M059J (cell line): ENCODE data around the gene THRSP. TPM values are rescaled to one million over a fixed set of nuclear protein-coding genes. Genes with fewer than 3 reads are reported as not detected.

Source experiments
- DNase-seq: peaks from one replicate; pipeline ENCODE4 v3.0.0-alpha.2; 2012; ENCODE audit warnings: low read depth
- total RNA-seq: library from RNA; depleted of rRNA; stranded (reverse); fragments of >200 nt; shearing (Covaris generic); gene quantifications from 2 replicates; pipeline ENCODE4 v1.2.3, GENCODE V29; 2014; rRNA removed

The THRSP gene
- total RNA-seq, 1 experiment from 2014 or later, result not detected

DNA sequence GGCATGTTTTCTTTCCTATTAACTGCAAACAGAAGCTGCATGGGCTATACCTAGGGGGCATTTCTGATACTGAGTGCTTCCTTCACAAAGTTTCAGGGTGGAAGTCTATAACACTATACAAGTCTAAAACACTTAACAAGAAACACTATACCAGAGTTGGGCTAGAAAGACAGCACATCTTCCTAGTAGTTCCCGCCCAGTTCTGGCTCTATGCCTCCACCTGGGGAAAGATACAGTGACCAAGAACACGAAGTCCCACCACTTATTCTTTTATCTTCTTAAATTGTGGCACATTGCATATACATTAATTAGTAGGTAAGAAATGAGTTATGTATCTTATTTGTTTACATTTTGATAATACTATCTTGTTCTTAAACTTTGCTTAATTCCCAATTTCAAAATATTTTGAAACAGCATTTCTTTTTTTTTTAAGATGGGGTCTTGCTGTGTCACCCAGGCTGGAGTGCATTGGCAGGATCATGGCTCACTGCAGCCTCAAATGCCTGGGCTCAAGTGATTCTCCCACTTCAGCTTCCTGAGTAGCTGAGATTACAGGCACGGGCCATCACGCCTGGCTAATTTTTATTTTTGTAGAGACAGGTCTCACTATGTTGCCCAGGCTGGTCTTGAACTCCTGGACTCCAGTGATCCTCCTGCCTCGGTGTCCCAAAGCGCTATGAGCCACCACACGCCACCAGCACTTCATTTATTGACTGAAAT is 34.2 kb downstream of the THRSP start:
- no peak for DNase-seq

DNA sequence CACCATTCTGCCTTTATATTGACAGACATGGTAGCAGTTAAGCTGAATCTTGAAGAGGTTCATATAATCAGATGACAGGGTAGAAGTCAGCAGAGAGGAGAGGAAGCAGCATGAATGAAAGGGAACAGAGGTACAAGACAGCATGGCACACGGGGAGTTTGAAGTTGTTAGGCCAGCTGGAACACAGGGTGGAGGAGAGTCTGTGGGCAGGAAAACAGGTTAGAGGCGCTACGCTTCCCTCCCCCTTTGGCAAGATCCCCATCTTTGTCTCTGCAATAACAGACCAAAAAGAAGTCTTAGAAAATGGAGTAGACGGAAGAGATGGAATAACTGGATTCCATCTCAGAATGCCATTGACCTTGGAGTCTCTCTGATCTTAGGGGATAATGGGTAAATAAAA is 36.0 kb downstream of the THRSP start:
- no peak for DNase-seq

DNA sequence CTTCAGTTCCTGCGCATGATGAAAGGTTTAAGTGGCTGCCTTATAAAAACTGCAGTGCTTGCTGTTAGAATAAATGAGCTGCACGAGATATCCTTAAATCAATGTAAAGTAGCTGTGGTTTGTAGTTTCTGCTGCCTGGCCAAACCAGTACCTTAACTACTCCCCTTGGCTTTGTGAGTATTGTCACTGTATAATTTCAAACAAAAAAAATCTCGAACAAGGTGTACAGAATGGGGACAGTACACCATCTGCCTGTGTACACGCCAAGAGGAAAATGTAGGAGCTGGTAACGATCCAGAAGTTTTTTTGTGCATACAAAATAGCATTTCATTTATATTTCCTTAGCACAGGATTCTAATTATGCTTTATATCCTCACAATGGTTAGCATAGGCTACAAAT is 36.6 kb downstream of the THRSP start:
- no peak for DNase-seq

DNA sequence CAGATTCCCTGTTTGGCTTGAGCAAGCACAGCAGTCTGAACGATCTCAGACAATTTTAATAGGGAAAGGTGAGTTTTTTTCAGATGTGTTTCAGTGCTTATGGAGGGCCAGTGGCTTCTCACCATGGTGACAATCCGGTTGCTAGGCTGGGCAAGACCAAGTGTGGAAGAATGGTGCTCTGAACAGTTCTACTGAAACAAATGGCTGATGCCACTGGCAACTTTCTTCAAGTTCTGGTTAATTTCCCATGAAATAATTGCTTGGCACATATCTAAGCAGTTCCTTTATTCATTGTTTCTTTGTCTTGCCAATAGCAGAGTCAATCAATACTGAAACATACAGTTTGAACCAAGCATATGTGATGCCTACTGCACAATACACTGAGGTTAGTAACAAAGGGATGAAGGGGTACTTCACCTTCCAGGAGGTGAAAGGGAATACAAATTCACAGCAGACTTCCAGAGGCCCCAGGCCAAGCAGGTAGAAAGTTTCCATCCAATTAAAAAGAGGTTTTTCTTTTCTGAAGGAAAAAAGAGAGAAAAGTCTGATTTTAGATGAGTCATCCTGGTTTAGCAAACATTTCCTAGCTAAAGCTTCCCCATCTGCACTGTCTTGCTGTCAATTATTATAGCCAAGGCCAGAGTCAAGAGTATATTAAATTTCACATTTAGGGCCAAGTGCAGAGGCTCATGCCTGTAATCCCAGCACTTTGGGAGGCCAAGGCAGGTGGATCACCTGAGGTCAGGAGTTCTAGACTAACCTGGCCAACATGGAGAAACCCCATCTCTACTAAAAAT is 37.2 kb downstream of the THRSP start:
- no peak for DNase-seq

DNA sequence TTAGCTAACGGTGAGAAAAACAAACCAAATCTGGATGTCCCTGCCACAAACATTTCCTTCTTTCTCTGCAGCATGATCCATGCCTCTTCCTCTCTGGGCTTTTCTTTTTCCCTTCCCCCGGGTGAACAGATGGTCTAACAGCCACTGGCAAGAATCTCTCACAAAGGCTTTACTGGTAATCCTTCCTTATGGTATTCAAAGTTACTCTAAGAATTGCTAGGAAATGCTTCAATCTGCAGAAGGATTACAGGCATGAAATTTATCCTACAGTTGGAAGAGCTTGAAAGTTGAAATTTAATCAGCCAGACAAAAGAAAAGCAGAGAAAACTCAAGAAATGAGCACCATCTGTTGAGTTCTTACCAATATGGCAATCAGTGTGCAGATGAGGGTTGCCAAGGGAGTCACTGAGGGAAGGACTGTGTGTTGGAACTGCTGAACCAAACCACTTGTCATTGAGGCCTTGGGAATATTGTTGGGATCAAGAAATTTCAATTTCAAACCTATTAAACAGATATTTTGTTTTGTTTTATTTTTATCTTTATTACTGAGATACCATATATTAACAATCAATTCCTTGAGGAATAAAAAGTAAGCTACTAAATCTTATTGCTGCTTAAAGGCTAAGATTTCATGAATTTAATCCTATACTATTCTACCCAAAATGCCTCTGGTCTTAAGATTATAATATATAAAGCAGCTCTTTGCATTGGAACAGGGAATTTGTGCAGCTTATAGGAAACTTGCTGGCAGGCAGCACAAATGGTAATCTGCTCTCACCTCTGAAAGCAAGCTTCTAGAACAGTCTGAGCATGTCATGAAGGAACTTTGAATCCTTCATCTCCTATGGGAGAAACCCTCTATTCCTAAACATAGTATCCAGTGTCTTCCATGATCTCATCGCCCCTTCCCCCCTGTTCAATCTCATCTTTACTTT is 45.7 kb downstream of the THRSP start:
- DNase-seq, result no peak

DNA sequence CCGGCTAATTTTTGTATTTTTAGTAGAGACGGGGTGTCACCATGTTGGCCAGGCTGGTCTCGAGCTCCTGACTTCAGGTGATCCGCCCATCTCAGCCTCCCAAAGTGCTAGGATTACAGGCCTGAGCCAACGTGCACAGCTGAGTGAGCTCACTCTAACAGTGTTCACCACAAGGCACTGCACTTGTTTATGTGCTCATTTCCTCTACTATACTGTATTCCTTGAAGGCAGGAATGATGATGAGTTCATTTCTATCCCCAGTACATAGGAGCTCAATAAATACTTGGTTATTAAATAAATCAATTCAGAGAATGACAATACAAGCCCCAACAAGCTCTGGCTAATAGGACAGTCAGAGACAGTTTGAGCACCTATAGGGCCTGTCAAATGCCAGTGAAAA is 46.7 kb downstream of the THRSP start:
- no peak for DNase-seq

DNA sequence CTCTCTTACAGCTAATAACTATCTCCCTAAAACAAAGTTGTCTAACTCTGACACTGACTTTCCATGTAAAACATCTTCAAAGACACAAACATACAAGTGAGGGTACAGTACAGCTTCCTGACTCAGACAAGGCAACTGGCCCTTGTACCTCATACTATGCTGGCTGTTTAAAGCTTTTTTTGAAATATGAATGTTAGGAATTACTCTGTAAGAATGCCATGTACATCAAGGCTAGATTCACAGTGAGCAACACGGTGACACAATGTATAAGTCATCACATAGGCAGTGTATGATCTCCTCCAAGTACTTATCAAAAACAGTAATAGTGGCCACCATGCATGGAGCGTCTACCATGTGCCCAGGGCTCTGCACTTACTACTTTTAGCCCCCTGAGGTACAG is 47.2 kb downstream of the THRSP start:
- no peak for DNase-seq

DNA sequence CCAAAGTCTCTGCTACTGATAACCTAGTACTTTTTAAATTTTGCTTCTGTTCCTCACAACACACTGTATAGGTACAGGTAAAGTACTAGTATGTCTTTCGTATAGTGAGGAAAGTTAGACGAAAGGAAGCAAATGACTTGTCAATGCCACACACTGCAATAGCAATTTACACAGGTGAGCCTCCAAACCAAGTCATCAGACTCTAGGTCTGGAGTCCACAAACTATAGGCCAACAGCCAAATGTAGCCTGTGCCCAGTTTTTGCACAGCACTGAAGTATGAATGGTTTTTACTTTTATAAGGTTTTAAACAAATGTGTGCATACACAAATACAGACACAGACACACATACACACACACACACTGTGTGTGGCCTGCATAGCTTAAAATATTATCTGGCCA is 47.6 kb downstream of the THRSP start:
- no peak for DNase-seq

DNA sequence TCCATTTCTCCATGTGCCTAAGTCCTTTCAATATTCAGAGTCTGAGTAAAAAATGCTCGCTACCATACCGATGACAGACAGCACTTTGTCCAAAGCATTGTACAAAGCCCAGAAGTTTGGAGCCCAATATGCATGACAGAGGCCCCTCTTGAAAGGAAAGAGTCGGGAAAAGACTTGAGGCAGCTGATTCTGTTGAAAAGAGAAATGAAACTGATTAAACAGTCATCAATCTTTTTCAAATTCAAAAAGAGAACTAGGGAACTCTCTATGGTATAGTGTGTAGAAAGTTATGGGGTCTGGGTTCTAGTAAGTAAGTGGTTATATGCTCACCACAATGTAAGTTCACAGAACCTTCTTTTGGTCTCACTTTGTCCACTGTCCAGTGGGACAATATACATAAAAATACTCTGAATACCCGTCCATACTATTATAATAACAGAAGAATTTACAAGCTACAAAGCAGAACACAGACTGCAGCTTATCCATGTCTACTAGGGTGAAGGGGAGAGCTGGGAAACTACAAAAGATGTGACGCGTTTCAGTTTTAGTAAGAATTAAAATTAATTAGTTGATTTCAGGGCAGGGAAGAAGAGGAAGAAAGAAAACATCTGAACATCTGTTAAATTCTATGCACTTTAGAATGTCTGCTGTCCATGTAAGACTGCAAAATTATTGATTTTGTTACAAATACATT is 49.1 kb downstream of the THRSP start:
- DNase-seq, result no peak

Other genes with a start within 250 kb of the THRSP start
- gene RSF1, start 243.1 kb upstream of the THRSP start, total RNA-seq, result 31.0 and 32.7 TPM in 2 replicates
- gene AAMDC, start 242.7 kb upstream of the THRSP start, total RNA-seq, result 18.3 and 28.8 TPM in 2 replicates
- 20.4 and 21.8 TPM in 2 replicates for gene INTS4, start 69.2 kb upstream of the THRSP start, total RNA-seq
- 11.4 and 15.1 TPM in 2 replicates for gene KCTD14, start 40.6 kb upstream of the THRSP start, total RNA-seq
- gene NDUFC2, start 16.0 kb downstream of the THRSP start, total RNA-seq, result 168 and 218 TPM in 2 replicates
- gene ALG8, start 75.8 kb downstream of the THRSP start, total RNA-seq, result 89.3 and 95.5 TPM in 2 replicates
- gene KCTD21, start 124.8 kb downstream of the THRSP start, total RNA-seq, result 3.3 and 7.7 TPM in 2 replicates
- gene USP35, start 125.1 kb downstream of the THRSP start, total RNA-seq, result 4.6 and 4.7 TPM in 2 replicates